UCSD-AML1 (cell line): ENCODE measurements around the gene SCARB1.
A peak's percentile ranks its signal among the peaks of the same experiment; 100 is the strongest.

ENCODE experiments used
- DNase-seq: peaks from one replicate; lab custom pipeline; 2025; ENCODE audit not compliant: unreplicated experiment; lab: John Stamatoyannopoulos, UW

The SCARB1 gene

DNA sequence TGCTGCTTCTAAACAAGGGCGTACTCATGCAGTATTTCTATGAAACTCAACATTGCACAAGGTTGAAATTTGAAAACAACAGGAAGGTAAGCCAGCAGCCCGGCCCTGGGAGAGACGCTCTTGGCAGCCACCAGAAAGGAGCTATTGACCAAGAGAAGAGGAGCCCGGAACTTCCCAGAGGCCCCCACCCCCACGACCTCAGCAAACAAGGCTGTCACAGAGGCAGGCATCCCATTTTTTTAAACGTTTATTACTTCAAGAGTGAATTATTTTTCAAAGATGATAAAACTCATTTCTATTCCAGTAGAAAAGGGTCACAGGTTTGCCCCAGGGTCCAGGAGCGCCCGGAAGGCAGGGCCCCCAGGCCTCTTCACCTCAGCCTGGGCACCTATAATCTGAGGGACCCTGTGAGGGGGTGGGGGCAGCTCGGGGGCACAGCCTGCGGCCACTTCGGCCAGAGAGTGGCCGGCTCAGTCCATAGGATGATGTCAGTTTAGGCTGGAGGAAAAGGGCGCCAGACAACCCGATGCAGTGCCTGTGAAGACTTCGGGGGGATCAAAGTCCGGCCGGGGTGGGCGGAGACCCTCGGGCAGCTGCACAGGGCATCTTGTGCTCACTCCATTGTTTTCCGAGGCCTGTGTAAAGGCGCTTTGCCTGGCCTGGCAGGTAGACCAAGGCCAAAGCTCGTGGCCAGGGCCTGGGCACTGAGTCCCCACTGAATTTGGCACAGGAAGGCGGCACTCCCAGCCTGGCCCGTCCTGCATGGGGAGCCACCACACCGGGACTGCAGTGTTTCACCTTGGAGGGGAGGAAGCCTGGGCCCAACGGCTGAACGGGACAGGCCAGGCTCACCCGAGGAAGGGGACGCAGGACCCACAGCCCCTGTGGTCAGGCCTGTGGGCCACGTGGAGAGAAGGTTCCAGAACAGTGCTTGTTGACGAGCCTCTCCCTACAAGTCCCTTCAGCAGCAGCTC is 86.0 kb downstream of the SCARB1 start:
- no peak for DNase-seq

DNA sequence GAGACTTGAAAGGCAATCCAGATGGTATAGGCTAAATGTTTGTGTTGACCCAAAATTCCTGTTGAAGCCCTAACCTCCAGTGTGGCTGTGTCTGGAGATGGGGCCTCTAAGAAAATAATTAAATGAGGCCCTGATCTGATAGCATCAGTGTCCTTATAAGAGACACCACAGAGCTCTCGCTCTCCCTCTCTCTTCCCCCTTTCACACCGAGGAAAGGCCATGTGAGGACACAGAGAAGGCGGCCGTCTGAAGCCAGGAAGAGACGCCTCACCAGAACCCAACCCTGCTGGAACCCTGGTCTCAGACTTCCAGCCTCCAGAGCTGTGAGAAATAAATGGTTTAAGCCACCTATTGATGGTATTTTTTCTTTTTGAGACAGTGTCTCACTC is 87.5 kb downstream of the SCARB1 start:
- DNase-seq = no peak

DNA sequence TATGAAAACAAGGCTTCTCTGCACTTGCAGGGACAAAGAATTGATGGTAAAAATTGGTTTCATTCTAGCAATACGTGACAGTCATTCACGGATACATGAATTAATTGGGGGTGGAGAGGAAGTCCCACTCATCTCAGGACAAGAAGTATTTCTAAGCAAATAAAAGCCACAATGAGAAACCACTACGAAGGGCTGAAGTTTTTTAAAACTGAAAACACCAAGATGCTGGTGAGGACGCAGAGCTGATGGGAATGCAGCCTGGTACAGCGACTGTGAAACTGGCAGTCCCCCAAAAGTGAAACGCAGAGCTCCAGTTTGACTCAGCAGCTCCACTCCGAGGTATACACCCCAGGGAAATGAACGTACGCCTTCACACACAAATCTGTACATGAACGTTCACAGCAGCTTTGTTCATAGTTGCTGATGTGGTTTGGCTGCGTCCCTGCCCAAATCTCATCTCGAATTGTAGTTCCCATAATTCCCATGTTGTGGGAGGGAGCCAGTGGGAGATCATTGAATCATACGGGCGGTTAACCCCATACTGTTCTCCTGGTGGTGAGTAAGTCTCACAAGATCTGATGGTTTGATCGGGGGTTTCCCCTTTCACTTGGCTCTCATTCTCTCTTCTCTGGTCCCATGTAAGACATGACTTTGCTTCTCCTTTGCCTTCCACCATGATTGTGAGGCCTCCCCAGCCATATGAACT is 89.0 kb downstream of the SCARB1 start:
- peak; percentile 22 for DNase-seq

DNA sequence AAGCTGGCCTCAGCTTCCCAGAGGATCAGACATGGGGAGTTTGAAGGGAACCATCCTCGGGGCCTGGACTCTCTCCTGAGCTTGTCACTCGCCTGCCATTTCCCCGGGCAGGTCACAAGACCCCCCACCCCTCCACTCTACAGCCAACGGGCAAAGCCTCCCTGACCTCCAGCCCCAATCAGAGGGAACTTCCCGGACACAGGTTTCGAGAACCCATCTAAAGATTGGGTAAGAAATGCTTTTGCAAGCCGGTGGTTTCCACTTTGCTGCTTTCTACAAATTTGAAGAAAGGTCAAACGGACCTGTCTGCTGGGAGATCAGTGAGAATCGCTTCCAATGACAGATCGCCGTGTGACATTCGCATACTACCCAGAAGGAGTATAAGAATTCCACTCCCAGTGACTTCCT is 89.6 kb downstream of the SCARB1 start:
- no peak for DNase-seq

DNA sequence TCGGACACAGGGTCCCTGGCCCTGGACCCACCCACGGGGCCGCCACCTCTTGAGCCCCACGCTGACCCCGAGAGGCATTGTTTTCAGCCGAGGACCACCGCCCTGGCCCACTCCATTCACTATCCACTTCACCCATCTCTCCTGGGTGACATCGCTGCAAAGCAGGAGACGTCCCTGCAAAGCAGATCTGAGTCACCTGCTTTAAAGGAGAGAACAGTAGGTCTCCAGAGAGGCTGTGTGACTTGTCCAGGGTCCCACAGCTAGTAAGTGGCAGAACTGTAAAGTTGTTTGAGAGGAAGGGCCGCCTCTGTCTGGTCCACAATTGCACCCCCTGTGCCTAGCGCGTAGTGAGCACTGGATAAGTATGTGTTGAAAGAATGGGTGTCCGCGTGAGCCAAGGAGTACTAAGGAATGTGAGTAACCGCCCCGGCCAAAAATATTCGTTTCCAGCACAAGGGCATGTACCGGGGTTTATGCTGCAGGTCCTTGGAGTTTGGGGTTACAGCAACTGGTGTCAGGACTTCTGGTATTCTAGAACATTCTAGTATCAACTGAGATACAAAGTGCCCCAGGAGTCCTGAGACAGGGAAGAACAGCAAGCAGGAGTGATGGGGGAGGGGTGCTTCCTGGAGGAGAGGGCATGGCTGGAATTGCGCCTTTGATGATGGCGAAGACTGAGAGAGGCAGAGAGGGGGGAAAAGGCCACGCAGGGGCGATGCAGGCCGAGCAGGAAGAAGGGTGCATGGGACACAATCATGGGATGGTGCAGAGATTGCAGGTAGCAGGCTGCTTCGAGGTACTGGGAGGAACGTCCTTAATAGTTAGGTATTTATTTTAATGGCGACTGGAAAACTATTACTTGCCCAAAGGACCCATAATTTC is 91.1 kb downstream of the SCARB1 start:
- DNase-seq = no peak

DNA sequence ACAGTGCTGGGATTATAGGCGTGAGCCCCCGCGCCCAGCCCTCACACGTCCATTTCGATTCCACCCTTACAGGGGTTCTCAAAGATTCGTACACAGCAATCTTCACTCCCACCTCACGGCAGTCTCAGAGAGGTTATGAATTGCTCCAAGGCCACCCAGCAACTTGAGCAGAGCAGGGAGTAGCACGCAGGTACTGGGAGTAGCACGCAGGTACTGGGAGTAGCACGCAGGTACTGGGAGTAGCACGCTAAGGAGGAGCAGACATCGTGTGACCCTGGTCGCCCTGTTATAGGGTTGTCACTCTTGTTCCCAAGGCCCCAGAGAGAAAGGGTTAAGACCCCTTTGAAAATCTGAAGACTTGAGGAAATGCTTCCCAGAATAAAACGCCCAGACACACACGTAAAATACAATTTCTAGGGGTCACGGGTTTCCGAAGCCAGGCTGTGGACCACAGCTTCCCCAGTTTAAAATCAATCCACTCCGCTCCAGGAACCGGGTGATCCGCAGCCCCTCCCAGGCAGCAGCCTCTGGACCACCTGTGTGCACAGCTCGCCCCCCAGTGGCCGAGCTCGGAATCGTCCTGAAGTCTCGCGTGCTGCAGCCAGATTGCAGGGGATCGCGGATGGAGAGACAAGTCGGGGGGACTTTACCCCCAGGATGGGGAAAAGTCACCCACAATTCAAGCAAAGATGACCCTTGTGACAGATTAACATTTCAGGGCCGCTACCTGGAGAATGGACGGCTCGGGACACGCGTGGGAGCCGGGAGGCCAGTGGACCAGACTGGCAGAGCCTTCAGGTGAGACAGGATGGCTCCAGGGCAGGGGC is 92.0 kb downstream of the SCARB1 start:
- DNase-seq = peak; percentile 80

DNA sequence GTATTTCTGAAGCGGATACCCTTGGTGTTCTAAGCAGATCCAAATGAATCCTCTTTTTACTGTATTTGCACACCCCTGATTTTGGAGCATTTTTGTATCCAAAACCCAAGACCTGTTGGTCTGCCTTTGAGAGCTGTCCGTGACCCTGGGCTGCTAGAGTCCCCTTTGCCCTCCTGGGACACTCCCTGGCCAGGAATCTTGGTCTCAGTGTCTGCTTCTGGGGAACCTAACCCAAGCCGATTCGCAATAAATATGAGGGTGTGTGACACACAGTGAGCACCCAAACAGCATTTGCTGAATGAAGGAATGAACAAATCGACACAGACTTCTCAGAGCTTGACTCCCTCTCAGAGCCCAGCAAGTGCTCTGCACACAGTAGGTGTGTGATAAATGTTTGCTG is 92.9 kb downstream of the SCARB1 start:
- no peak for DNase-seq

DNA sequence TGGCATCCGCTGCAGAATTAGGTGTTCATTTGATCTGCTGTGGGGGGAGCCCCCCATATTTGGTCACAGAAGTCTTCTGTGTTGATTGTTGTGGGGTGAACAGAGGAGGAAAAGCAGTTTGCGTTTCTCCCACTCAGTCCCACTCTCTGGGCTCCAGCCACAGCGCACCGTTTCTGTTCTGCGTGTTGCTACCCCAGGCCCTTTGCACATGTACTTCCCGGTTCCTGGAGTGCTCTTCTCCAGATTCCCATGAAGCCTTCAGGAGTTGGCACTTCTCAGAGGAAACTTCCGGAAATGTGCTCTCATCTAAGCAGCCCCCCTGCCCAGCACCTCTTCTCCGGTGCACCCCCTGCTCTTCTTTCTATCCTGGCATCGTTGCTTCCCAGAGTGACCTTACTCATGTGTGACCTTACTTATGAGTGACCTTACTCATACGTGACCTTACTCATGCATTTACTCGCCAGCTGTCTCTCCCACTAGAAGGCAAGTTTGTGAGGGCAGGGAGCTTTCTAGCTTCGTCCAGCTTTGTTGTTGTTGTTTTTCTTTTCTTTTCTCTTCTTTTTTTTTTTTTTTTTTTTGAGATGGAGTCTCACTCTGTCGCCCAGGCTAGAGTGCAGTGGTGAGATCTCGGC is 93.7 kb downstream of the SCARB1 start:
- DNase-seq = no peak

DNA sequence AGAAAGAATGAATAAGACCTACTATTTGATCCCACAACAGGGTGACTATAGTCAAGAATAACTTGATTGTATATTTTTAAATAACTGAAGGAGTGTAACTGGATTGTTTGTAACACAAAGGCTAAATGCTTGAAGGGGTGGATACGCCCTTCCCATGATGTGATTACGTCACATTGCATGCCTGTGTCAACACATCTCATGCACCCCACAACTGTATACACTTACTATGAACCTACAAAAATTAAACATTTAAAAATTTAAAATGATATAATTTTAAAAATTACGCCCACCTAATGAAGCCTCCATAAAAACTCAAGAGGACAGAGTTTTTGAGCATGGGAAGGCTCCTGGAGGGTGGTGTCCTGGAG is 94.5 kb downstream of the SCARB1 start:
- no peak for DNase-seq

DNA sequence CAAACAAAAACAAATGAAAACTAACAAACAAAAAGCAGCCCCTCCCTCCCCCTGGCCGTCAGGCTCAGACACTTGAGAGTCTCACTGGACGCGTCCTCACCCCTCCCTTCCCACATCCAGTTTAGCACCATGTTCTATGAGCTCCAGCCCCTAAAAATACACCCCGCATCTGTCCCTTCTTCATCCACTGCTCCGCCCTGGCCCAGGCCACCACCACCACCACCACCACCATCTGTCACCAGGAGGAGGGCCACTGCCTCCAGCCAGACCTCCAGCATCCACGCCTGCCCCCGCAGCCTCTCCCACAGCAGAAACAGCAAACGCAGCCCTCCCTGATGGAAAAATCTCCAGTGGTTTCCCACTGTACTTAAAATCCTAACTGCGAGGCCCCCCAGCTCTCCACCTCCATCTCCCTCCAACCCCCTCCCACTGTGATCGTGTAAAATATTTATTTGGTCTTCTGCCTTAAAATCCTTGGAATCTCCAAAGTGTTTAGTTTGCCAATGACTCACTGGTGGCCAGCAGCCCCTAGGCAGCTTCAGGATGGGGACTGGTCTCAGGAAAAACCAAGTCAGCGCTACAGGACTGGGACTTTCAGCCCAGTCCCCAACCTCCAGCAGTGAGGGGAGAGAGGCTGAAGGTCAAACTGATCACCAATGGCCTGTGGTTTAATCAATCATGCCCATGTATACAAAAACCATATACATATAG is 95.1 kb downstream of the SCARB1 start:
- DNase-seq = no peak

DNA sequence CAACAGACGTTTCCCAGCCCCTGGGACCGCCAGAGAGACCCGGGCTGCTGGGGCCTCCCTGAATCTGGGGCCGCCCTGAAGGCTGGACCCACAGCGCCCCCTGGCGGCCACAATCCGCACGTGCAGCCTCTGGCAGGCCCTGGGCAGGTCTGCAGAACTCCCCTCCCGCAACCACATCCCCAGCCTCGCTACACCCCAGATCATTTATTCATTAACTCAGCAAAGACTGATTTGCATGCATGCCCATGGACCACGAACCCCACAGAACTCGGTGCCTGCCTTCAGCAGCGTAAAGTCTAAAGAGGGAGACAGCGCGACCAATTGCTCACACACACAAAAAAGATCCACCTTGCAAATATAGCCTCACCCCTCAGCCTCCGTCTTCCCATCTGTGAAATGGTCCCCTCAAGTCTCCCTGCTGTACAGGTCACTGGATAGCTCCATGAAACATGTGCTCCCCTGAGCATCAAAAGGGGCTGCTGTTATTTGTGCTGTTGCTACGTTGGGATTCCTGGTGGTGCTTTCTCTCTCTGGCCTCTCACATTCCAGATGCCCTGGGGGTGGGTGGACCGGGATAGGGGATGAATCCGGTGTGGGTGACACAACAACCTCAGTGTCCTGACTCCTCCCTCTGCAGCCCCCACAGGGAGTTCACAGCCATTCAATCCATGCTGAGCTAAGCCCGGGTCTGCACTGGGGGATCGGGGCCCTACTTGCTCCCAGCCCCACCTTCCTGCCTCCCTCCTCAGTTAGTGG is 96.4 kb downstream of the SCARB1 start:
- DNase-seq = peak; percentile 81

DNA sequence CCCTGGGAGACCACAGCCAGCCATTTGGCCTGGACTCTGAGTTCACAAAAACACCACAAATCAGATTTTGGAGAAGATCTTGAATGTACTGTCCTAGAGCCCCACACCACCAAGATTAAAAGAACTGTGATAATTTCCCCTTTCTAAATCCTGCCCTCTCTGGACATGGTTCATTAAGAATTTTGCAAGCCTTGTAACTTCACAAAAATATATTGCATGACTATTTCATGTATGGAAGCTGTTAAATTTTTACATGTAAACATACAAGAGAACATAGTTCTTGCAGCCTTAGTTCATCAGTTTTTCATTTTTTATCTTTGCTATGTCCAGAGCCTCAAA is 97.0 kb downstream of the SCARB1 start:
- no peak for DNase-seq

DNA sequence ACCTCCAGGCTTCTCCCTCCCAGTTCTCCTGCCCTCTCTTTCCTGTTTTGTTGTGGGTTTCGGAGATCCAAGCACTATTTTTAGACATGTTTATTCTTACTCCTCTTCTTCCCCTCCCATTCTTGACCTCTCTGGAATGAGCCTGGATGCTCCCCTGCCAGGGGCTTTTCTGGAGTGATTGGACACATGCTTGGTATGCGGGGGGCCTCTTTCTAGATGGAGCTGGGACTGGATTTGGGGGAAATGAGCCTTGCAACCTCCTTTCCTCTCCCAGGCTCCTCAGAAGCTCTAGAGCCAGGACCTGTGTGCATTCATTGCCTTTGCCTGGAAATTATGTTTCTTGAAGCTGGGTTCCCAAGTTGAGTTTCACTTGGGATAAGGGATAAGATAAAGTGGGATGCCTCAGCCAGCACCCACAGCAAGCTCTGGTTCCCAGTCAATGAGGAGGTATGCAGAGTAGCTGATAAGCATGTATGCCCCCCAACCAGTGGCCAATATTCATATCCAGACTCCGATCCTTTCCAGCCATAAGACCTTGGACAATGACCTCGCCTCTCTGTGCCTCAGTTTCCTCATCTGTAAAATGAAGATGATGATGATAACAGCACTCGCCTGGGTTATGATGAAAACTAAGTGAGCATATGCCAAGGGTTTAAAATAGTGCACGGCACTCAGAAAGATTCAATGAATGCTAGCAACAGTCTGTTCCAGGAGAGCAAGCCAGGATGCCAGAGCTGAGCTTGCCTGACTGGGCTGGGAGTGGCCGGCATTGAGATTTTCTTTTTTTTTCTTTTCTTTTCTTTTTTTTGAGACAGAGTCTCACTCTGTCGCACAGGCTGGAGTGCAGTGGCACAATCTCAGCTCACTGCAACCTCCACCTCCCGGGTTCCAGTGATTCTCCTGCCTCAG is 97.8 kb downstream of the SCARB1 start:
- no peak for DNase-seq

DNA sequence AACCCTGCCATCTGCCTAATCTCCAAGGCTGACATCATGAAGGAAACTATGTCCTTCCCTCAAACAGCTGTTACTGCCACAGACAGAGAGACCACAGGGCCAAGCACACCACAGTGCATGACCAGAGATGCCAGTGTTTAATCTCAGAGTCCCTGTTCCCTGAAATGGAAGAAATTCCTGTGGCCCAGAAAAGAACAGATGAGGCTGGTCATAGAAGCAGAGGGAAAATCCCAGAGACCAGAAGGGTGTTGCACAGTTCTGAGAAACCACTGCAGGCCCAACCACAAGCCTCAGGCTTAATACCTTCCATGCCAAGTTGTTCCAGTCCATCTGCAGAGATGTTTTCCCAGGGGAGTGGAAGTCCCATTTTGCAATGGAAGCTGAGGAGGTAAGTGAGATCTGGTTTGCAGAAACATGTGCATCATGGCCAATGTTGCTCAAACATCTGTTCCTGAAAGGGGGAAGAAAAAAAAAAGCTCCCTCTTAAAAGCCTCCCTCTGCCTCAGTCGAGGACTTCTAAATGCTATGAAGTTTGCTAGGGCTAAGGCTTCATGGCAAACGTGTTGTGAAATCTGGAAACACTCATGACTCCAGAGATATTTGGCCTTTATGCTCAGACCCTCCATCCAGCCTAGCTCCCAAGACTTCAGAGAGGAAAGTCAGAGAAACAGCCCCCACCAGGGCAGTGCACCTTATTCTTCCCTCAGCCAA is 98.6 kb downstream of the SCARB1 start:
- DNase-seq = no peak

DNA sequence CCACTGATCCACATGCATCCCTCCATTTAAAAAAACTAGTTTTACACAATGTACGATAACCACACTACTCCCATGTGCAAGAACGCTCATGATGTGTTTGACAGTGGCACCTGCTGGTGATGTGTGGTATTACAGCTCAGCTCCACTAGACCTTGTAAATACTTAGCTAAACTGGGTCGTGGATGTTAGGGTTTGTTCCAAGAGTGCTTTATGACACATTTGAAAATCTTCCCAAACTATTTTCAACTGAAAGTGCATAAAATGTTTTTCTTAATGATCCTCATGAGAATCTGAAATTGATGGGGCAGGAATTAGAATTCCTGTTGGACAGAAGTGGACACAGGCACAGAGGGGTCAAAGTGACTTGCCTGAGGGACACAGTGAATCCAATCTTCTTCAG is 99.2 kb downstream of the SCARB1 start:
- DNase-seq = peak; percentile 57

DNA sequence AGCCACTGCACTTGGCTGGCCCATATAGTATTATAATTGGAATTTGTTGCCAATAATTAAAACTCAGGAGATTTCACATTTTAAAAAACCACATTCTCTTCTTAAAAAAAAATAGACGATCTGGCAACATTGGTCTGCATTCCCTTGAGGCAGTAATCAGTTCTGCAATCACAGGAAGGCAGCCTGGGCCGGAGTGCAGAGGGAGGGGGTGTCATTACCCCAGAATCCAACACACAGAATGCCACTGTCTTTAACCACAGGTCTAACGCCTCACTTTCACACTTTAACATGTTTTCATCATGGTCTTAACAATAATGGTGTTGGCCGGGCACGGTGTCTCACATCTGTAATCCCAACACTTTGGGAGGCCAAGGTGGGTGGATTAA is 100.1 kb downstream of the SCARB1 start:
- DNase-seq = no peak
